H1 (cell line): Measurements from ENCODE around the gene TMEM45B. TPM values are rescaled to one million over a fixed set of nuclear protein-coding genes. Genes with fewer than 3 reads are reported as not detected.

Source experiments
- CTCF ChIA-PET: fragments of 300-600 bp; sonication (Branson Sonifier 250); formaldehyde crosslinking; loops from one replicate; lab custom pipeline; 2021; ENCODE audit not compliant: partially characterized antibody; lab: Charles Lee
- POLR2A ChIA-PET: fragments of 300-600 bp; sonication (Branson Sonifier 250); formaldehyde crosslinking; loops from one replicate; lab custom pipeline; 2021; ENCODE audit warnings: inconsistent platforms; ENCODE audit not compliant: partially characterized antibody; lab: Charles Lee
- DNase-seq, 2 experiments: peaks; one replicate each; pipeline versions ENCODE4 v3.0.0 to v3.0.0-alpha.2; 2010 to 2022; ENCODE audit warnings: low spot score in 2 of 2, low read depth in 1 of 2, mixed read lengths in 1 of 2
- FAIRE-seq: peaks from 2 replicates; lab custom pipeline; 2011; peaks lifted over from hg19 to GRCh38; lab: Jason Lieb, UNC
- H2AFZ ChIP-seq: 2 replicates; pipeline ENCODE4 v1.8.1; 2012; ENCODE audit warnings: low read length, inconsistent platforms
- H2AK5ac ChIP-seq: 2 replicates; pipeline ENCODE4 v1.6.1; 2013; ENCODE audit warnings: low read depth, low read length
- H2BK120ac ChIP-seq: replicated peaks from 2 replicates; pipeline ENCODE3; 2013; ENCODE audit warnings: low read depth, low read length, inconsistent platforms
- H2BK12ac ChIP-seq: 2 replicates; pipeline ENCODE4 v1.6.1; 2013; ENCODE audit warnings: low read depth, low read length
- H2BK15ac ChIP-seq: 2 replicates; pipeline ENCODE4 v1.6.1; 2013; ENCODE audit warnings: low read length
- H2BK20ac ChIP-seq: 2 replicates; pipeline ENCODE4 v1.6.1; 2013; ENCODE audit warnings: low read length
- H2BK5ac ChIP-seq: 2 replicates; pipeline ENCODE4 v1.6.1; 2013; ENCODE audit warnings: low read depth, low read length
- H3K14ac ChIP-seq: 2 replicates; pipeline ENCODE4 v1.6.1; 2013; ENCODE audit warnings: inconsistent platforms; ENCODE audit not compliant: insufficient read length
- H3K18ac ChIP-seq: 2 replicates; pipeline ENCODE4 v1.6.1; 2013; ENCODE audit warnings: low read length; ENCODE audit errors: extremely low read depth
- H3K23ac ChIP-seq: 2 replicates; pipeline ENCODE4 v1.6.1; 2013; ENCODE audit warnings: inconsistent platforms; ENCODE audit not compliant: insufficient read length
- H3K23me2 ChIP-seq: 2 replicates; pipeline ENCODE4 v1.6.1; 2013; ENCODE audit warnings: low read depth, low read length
- H3K27ac ChIP-seq: 2 replicates; pipeline ENCODE4 v1.6.1; 2011; ENCODE audit warnings: low read depth, low read length, inconsistent platforms
- H3K27me3 ChIP-seq, 4 experiments: replicated peaks in 1 of 4; 1 replicate in 1 of 4; 2 replicates in 3 of 4; pipeline versions ENCODE4 v1.6.1 to v1.8.1; 2011 to 2013; ENCODE audit warnings: low read length in 3 of 4, mild to moderate bottlenecking in 3 of 4, inconsistent platforms in 2 of 4, mixed read lengths in 2 of 4, moderate library complexity in 1 of 4; ENCODE audit not compliant: control insufficient read depth in 3 of 4, insufficient read depth in 3 of 4; ENCODE audit errors: extremely low read depth in 1 of 4
- H3K36me3 ChIP-seq, 4 experiments: 2 replicates each; pipeline versions ENCODE4 v1.6.1 to v1.8.1; 2011 to 2013; ENCODE audit warnings: mild to moderate bottlenecking in 4 of 4, low read length in 3 of 4, moderate library complexity in 2 of 4, control low read depth in 1 of 4, inconsistent platforms in 1 of 4; ENCODE audit not compliant: insufficient read depth in 4 of 4, control insufficient read depth in 2 of 4
- H3K4ac ChIP-seq: replicated peaks from 2 replicates; pipeline ENCODE3; 2013; ENCODE audit warnings: low read length, low read depth, mixed read lengths, inconsistent platforms; ENCODE audit not compliant: insufficient read length
- H3K4me1 ChIP-seq, 4 experiments: replicated peaks in 1 of 4; 1 replicate in 1 of 4; 2 replicates in 3 of 4; pipeline versions ENCODE4 v1.6.1 to v1.8.1; 2011 to 2013; ENCODE audit warnings: low read length in 3 of 4, inconsistent platforms in 2 of 4, mixed read lengths in 1 of 4; ENCODE audit not compliant: insufficient read depth in 4 of 4, control insufficient read depth in 3 of 4
- H3K4me2 ChIP-seq, 2 experiments: 2 replicates each; pipeline versions ENCODE4 v1.6.1 to v1.8.1; 2011 to 2013; ENCODE audit warnings: low read depth in 2 of 2, low read length in 2 of 2, control low read depth in 1 of 2, inconsistent platforms in 1 of 2, mild to moderate bottlenecking in 1 of 2; ENCODE audit not compliant: insufficient read depth in 1 of 2
- H3K4me3 ChIP-seq, 4 experiments: fragments of 200-600, 300-600 bp in 1 of 4; sonication (generic), shearing (Covaris generic), sonication (Bioruptor Twin) in 1 of 4; 2 replicates each; pipeline versions ENCODE4 v1.5.1 to v1.8.1; 2011 to 2016; ENCODE audit warnings: low read length in 4 of 4, low read depth in 3 of 4, control low read depth in 2 of 4, inconsistent platforms in 2 of 4, mild to moderate bottlenecking in 2 of 4, mixed read lengths in 1 of 4, moderate library complexity in 1 of 4; ENCODE audit not compliant: insufficient read depth in 2 of 4; ENCODE audit errors: extremely low read depth in 1 of 4
- H3K56ac ChIP-seq: replicated peaks from 2 replicates; pipeline ENCODE3; 2013; ENCODE audit warnings: low read depth, mild to moderate bottlenecking, mixed read lengths, low read length, inconsistent platforms; ENCODE audit not compliant: insufficient read length
- H3K79me1 ChIP-seq: 2 replicates; pipeline ENCODE4 v1.6.1; 2013; ENCODE audit warnings: low read depth, low read length, control low read depth
- H3K79me2 ChIP-seq, 2 experiments: 2 replicates each; pipeline versions ENCODE4 v1.6.1 to v1.8.1; 2012 to 2013; ENCODE audit warnings: low read length in 2 of 2, mild to moderate bottlenecking in 2 of 2, inconsistent platforms in 1 of 2; ENCODE audit not compliant: insufficient read depth in 2 of 2, control insufficient read depth in 1 of 2
- H3K9ac ChIP-seq, 4 experiments: replicated peaks in 1 of 4; 1 replicate in 1 of 4; 2 replicates in 3 of 4; pipeline versions ENCODE4 v1.6.1 to v1.8.1; 2011 to 2013; ENCODE audit warnings: low read depth in 3 of 4, low read length in 3 of 4, control low read depth in 2 of 4, mild to moderate bottlenecking in 2 of 4, moderate library complexity in 2 of 4, inconsistent platforms in 1 of 4; ENCODE audit errors: extremely low read depth in 1 of 4
- H3K9me3 ChIP-seq, 2 experiments: 2 replicates each; pipeline versions ENCODE4 v1.6.1 to v1.8.1; 2012 to 2013; ENCODE audit warnings: mild to moderate bottlenecking in 2 of 2, moderate library complexity in 2 of 2, control low read depth in 1 of 2, inconsistent platforms in 1 of 2, low read depth in 1 of 2, low read length in 1 of 2, mixed read lengths in 1 of 2; ENCODE audit not compliant: insufficient read depth in 2 of 2
- H4K20me1 ChIP-seq, 2 experiments: replicated peaks in 1 of 2; 2 replicates each; pipeline versions ENCODE3 to v1.8.1; 2011 to 2013; ENCODE audit warnings: inconsistent platforms in 2 of 2, low read length in 2 of 2, mild to moderate bottlenecking in 1 of 2; ENCODE audit not compliant: insufficient read depth in 2 of 2, control insufficient read depth in 1 of 2
- H4K5ac ChIP-seq: 2 replicates; pipeline ENCODE4 v1.6.1; 2013; ENCODE audit warnings: low read length, low read depth, mixed read lengths, inconsistent platforms; ENCODE audit not compliant: insufficient read length
- H4K8ac ChIP-seq: 2 replicates; pipeline ENCODE4 v1.8.0; 2013; ENCODE audit warnings: mild to moderate bottlenecking, moderate library complexity, low read length, inconsistent platforms; ENCODE audit not compliant: insufficient read depth; ENCODE audit errors: extremely low read depth
- H4K91ac ChIP-seq: replicated peaks from 2 replicates; pipeline ENCODE3; 2013; ENCODE audit warnings: low read length, mixed read lengths, inconsistent platforms; ENCODE audit not compliant: insufficient read length
- BCL11A ChIP-seq, 2 experiments: IDR thresholded peaks; one replicate each; pipeline ENCODE4 v1.6.1; 2011; ENCODE audit warnings: low read depth in 2 of 2, low read length in 2 of 2, mild to moderate bottlenecking in 2 of 2
- CBX5 ChIP-seq: fragments of 300-800, 300-1000 bp; sonication (generic); IDR thresholded peaks from 2 replicates; pipeline ENCODE4 v1.7.1; 2016; ENCODE audit warnings: antibody characterized with exemption, low read length, low read depth
- JUND ChIP-seq: IDR thresholded peaks from 2 replicates; pipeline ENCODE4 v1.6.1; 2011; ENCODE audit warnings: mild to moderate bottlenecking, improper control_type of control experiment, low read length
- KDM4A ChIP-seq: IDR thresholded peaks from one replicate; pipeline ENCODE4 v1.7.1; 2012; ENCODE audit warnings: low read depth, mild to moderate bottlenecking, moderate library complexity, low read length, inconsistent platforms; ENCODE audit not compliant: severe bottlenecking
- KDM5A ChIP-seq: fragments of 200-600 bp; IDR thresholded peaks from 2 replicates; pipeline ENCODE4 v1.7.1; 2012; ENCODE audit warnings: mild to moderate bottlenecking, low read length, inconsistent platforms, mixed read lengths
- MAFK ChIP-seq: IDR thresholded peaks from 2 replicates; pipeline ENCODE4 v1.6.1; 2012; ENCODE audit warnings: low read depth, mild to moderate bottlenecking, improper control_type of control experiment, low read length
- PHF8 ChIP-seq: fragments of 200-600 bp; sonication (generic); conservative IDR thresholded peaks from 2 replicates; pipeline ENCODE4 v1.7.1; 2012; ENCODE audit warnings: low read depth, mild to moderate bottlenecking, inconsistent platforms, low read length, moderate library complexity
- POU5F1 ChIP-seq: IDR thresholded peaks from 2 replicates; pipeline ENCODE4 v1.6.1; 2011; ENCODE audit warnings: low read depth, mild to moderate bottlenecking, low read length, moderate library complexity
- RBBP5 ChIP-seq: IDR thresholded peaks from 2 replicates; pipeline ENCODE4 v1.7.1; 2012; ENCODE audit warnings: low read depth, mild to moderate bottlenecking, inconsistent platforms, low read length, moderate library complexity, borderline replicate concordance
- SIRT6 ChIP-seq: IDR thresholded peaks from one replicate; pipeline ENCODE4 v1.7.1; 2012; ENCODE audit warnings: low read length, inconsistent platforms
- SP2 ChIP-seq: IDR thresholded peaks from 2 replicates; pipeline ENCODE4 v1.6.1; 2012; ENCODE audit warnings: mild to moderate bottlenecking, low read length, inconsistent platforms
- TCF12 ChIP-seq: IDR thresholded peaks from 2 replicates; pipeline ENCODE4 v1.6.1; 2011; ENCODE audit warnings: low read depth, mild to moderate bottlenecking, low read length
- WGBS, 2 experiments: shearing (Covaris generic) in 1 of 2; methylation state at CpG; one replicate each; pipeline versions ENCODE4 v1.1.6 to v1.1.7; 2013 to 2015; ENCODE audit warnings: low lambda C conversion rate in 2 of 2, mixed read lengths in 2 of 2, inconsistent platforms in 1 of 2, low coverage in 1 of 2, missing lambda C conversion rate in 1 of 2; ENCODE audit not compliant: insufficient replicate concordance in 2 of 2, insufficient coverage in 1 of 2, insufficient read length in 1 of 2; ENCODE audit errors: extremely low coverage in 1 of 2, missing lambda C conversion rate in 1 of 2; 5-methylcytosine and 5-hydroxymethylcytosine counted together
- polyA plus RNA-seq, 7 experiments: library from polyadenylated mRNA; depleted of rRNA in 3 of 7; stranded (reverse) in 5 of 7; unstranded in 2 of 7; fragments of >200 nt in 5 of 7; fragments of 200-250 nt in 2 of 7; gene quantifications; 1 replicate in 5 of 7; 2 replicates in 1 of 7; 4 replicates in 1 of 7; pipeline versions ENCODE4 v1.2.1 to v1.2.3, GENCODE V29; 2011 to 2013; ENCODE audit warnings: missing spikeins in 2 of 7, mixed read lengths in 2 of 7
- total RNA-seq: library from RNA; stranded (reverse); fragmentation: NEBNext Ultra II Directional; extraction: Animal tissue kit (Norgen Biotek cat#: 25700); gene quantifications from 2 replicates; pipeline ENCODE4 v1.2.1, GENCODE V29; 2021
- TF ChIP-seq, protein P1 (sequence below): IDR thresholded peaks from 2 replicates; pipeline ENCODE4 v1.6.1; 2011; ENCODE audit warnings: low read length, improper control_type of control experiment

The TMEM45B gene
- total and polyA plus RNA-seq, 2 of the 8 experiments (the other 6 are each of a cell fraction or from before 2014, with no cell fraction given), result 0.23 TPM; not detected in 1

DNA sequence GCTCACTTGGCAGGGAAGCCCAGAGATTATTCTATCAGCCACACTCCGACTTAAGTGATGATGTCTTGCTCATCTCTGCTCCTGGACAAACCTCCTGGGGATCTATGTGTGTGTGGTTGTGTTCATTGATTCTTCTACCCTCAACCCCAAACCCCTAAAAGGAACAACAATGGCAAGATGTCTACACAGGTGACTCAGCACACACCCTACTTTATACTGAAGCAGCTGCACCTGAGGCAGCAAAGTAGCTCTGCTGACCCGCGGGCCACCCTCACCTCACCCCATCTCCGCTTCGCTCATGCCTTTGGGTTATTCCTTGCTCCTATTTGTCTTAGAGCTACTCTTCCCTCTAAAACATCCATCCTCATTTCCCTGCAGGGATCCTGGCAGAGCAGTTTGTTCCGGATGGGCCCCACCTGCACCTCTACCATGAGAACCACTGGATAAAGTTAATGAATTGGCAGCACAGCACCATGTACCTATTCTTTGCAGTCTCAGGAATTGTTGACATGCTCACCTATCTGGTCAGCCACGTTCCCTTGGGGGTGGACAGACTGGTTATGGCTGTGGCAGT is 38.7 kb downstream of the TMEM45B start:
- Histone ChIP-seq H3K27ac (no peak overlapping the region), H3K4me3 (no peak overlapping the region), H3K23ac (no peak overlapping the region), H3K14ac (no peak overlapping the region), H3K23me2 (no peaks in the 10 kb centered on the region), H4K5ac (no peak overlapping the region), H3K9ac (no peak overlapping the region), H3K79me2 (no peaks in the 10 kb centered on the region), H3K4me1 (no peaks in the 10 kb centered on the region; a peak in 1 of 7 replicates), H3K9me3 (no peaks in the 10 kb centered on the region), H3K36me3 (no peaks in the 10 kb centered on the region; a peak in 1 of 8 replicates), H2BK15ac (no peak overlapping the region), H4K8ac (no peak overlapping the region), H2BK20ac (no peak overlapping the region), H3K18ac (no peak overlapping the region), H4K91ac (no peak overlapping the region), H3K4me2 (no peak overlapping the region), H3K56ac (no peak overlapping the region), H4K20me1 (no peaks in the 10 kb centered on the region), H2AFZ (no peak overlapping the region), H2BK5ac (no peak overlapping the region), H2BK12ac (no peak overlapping the region), H3K79me1 (no peaks in the 10 kb centered on the region), H2BK120ac (no peak overlapping the region), H3K4ac (no peak overlapping the region), H2AK5ac (no peak overlapping the region), H3K27me3 (no peaks in the 10 kb centered on the region)
- ChIA-PET CTCF (interaction anchor here (1.1 to 1.3 kb wide), 2 partner anchors 70 to 87 kb away, joined by 5 to 6 read pairs; no protein-coding TSS in a partner anchor), POLR2A (interaction anchor here (0.5 kb wide), 1 partner anchor 97 kb away, joined by 3 read pairs; no protein-coding TSS in a partner anchor)
- DNase-seq (no peak), FAIRE-seq (no peak)
- WGBS, 2 experiments, result 87% methylated on average over 7 of the region's 7 CpGs; no CpG with 5 or more reads in 1 of the 2 experiments
- TF ChIP-seq BCL11A (IDR thresholded peaks at IDR 0.05; ENCODE audit: low read depth in 2 of 2, low read length in 2 of 2), result no peak
- TF ChIP-seq SP2, result no peak
- TF ChIP-seq, protein P1, sequence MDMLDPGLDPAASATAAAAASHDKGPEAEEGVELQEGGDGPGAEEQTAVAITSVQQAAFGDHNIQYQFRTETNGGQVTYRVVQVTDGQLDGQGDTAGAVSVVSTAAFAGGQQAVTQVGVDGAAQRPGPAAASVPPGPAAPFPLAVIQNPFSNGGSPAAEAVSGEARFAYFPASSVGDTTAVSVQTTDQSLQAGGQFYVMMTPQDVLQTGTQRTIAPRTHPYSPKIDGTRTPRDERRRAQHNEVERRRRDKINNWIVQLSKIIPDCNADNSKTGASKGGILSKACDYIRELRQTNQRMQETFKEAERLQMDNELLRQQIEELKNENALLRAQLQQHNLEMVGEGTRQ, result no peak
- TF ChIP-seq CBX5, result no peak
- no peak for TF ChIP-seq RBBP5
- no peak for TF ChIP-seq POU5F1
- no peak for TF ChIP-seq TCF12
- no peak for TF ChIP-seq KDM4A
- no peak for TF ChIP-seq PHF8
- TF ChIP-seq SIRT6, result no peak
- TF ChIP-seq MAFK, result no peak
- TF ChIP-seq KDM5A, result no peak
- TF ChIP-seq JUND, result no peak
